Stimulated activated CD8-positive, alpha-beta memory T cell treated with anti-CD3 and anti-CD28 coated beads, Interleukin-2, amount 100 ng/mL, for 1 hour (primary cell): ENCODE results near the gene DLG2.
"Not testable (repeated sequence)": the region's sequence is repeated elsewhere in the genome, so short reads cannot be mapped to it uniquely, and the experiment has no call there.

Experiments used
- DNase-seq, 2 donors: peaks; one replicate each; pipeline ENCODE4 v3.0.0-alpha.2; 2020; ENCODE audit warnings: low read depth in 2 of 2

The DLG2 gene

GRCh38 chr11:85021058-85021457 is 606.1 kb downstream of the DLG2 start:
- no peak for DNase-seq

DNA sequence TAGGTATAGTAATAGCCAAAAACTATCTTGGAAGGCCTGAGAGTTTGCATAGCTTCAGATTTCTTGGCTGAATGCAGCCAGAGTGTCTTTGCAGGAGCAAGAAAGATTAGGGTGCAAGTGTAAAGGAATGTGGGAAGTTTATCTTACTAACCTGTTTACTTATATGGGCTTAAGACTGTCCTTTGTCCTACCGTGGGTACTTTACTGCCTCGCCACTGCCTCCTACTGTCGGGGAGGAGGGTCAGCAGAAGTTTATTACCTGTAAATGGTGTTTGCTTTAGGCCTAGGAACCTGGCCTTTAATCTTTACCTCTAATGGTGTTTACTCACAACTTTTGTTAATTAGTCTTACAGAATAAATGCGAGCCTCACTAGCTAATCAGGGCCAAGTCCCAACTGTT is 633.8 kb downstream of the DLG2 start:
- DNase-seq, result no peak

DNA sequence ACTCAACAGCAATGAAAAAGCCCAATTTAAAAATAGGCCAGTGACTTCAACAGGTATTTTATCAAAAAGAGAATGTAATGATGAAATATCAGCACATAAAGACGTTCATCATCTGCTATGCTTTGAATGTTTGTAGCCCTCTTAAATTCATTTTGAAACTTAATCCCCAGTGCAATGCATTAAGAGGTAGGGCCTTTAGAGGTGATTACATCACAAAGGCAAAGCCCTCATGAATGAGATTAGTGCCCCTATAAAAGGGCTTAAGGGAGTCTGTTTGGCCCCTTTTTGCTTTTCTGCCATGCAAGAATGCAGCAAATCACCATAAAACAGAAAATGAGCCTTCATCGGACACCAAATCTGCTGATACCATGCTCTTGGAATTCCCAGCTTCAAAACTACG is 637.0 kb downstream of the DLG2 start:
- no peak for DNase-seq

DNA sequence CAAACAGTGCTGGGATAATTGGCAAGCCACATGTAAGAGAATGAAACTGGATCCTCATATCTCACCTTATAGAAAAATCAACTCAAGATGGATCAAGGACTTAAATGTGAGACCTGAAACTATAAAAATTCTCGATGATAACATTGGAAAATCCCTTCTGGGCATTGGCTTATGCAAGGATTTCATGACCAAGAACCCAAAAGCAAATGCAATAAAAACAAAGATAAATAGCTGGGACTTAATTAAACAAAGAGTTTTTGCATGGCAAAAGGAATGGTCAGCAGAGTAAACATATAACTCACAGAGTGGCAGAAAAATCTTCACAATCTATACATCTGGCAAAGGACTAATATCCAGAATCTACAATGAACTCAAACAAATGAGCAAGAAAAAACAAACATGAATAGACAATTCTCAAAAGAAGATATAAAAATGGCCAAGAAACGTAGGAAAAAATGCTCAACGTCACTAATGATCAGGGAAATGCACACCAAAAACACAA is 639.4 kb downstream of the DLG2 start:
- not testable (repeated sequence) for DNase-seq

- no peak for DNase-seq
Observed at GRCh38 chr11:84981301-84981700, 645.8 kb downstream of the DLG2 start.

- DNase-seq, result no peak
Observed at GRCh38 chr11:84969103-84969502, 658.0 kb downstream of the DLG2 start.

DNA sequence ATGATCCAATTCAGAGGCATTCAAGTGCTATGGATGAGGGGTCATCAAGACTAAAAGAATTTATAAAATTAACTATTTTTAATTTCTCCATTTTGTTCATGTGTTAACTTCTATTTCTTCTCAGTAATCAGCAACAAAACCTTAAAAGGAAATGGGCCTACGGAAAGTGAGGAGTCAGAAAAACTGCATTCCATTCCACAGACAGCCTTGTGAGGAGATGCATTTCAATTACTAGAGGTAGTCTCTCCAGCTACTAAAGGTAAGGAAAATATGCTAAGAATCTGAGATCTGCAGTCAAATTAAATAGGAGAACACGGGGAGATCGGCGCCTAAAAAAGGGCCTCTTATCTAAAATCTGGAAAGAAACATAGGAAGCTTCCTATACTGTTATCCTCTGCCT is 661.7 kb downstream of the DLG2 start:
- no peak for DNase-seq

DNA sequence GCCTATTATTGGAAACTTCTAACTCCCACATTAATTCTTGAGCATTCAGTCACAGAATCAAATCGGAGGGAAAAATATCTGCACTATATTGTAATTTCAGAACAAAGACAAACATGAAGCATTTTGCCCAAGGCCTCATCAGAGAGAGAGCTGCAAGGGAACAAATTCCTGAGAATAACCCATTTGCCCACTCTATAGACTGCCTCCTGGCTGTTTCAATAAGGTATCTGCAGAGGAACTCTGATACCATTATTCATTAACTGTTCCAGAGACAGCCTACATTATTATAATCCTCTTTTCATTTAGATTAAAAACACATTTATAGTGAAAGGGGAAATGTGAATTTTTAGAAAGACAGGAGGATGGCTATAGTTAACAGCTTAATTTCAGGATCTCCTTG is 663.9 kb downstream of the DLG2 start:
- DNase-seq, result no peak

- DNase-seq, result no peak
Observed at GRCh38 chr11:84962018-84962417, 665.1 kb downstream of the DLG2 start.

GRCh38 chr11:84958295-84958694 is 668.8 kb downstream of the DLG2 start:
- no peak for DNase-seq

- DNase-seq, result no peak
Observed at GRCh38 chr11:84950569-84951270, 676.4 kb downstream of the DLG2 start.

DNA sequence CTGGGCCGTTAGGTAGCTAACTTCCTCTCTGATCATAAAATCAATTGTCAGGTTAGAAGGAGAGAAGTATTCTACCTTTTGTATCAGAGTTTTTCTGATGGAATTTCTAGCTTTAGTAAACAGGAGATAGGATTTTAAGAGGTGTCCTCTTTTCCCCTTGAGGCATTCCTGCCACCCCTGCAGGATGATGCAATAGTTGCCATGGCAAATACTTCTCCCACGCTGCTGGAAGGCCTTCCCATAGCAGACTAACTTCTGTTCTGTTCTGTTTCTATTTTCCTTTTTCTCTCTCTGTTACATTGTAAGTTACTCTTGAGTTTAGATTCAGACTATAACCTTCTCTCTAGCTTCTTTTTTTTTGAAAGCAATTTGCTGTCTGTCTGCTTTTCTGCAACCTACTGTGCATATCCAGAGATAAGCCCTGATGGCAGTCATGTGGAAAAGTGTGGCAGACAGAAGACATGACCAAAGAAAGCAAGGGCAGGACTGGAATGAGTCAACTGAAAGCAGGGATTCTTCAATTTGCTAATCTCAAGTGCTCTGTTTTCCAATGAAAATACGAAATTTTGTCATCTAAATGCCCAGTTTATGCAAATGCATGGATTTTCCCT is 679.1 kb downstream of the DLG2 start:
- DNase-seq, result no peak

DNA sequence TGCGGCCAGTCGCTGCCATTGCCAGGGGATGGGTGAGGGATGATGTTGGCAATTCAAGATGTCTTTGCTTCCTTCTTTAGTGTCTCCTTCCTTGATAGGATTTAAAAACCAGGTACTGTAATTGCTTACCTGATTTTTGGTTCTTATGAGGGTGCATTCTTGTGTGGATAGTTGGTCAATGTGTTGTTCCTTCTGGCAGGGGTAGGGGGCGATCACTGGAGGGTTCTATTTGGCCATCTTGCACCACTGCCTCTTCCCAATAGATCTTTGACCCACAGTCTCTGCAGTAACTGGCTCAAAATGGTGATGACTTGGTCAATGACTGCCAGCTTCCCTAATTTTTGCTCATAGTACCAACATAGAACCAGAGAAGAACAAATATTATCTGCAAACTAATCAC is 680.1 kb downstream of the DLG2 start:
- no peak for DNase-seq

GRCh38 chr11:84930863-84931262 is 696.3 kb downstream of the DLG2 start:
- no peak for DNase-seq

- DNase-seq, result no peak
Observed at GRCh38 chr11:84929738-84930137, 697.4 kb downstream of the DLG2 start.

GRCh38 chr11:84924154-84924692 is 702.9 kb downstream of the DLG2 start:
- no peak for DNase-seq

DNA sequence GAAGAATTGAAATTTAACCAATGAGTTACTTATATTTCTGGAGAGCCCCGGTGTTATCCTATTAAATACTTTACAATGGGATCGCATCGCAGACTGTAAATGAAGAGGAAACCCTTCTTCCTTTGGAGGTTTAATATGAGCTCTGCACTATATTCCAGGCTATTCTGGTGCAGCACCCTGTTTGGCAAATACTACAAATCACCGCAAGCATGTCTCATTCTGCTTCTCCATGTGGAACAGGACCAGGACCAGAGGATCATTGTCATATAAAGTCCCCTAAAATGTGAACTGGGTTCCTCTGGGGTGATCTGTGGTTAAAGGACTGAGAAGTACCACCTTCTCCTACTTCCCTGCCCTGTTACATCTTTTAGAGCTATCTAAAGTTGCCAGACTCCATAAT is 703.7 kb downstream of the DLG2 start:
- no peak for DNase-seq

- no peak for DNase-seq
Observed at GRCh38 chr11:84922836-84923235, 704.3 kb downstream of the DLG2 start.

DNA sequence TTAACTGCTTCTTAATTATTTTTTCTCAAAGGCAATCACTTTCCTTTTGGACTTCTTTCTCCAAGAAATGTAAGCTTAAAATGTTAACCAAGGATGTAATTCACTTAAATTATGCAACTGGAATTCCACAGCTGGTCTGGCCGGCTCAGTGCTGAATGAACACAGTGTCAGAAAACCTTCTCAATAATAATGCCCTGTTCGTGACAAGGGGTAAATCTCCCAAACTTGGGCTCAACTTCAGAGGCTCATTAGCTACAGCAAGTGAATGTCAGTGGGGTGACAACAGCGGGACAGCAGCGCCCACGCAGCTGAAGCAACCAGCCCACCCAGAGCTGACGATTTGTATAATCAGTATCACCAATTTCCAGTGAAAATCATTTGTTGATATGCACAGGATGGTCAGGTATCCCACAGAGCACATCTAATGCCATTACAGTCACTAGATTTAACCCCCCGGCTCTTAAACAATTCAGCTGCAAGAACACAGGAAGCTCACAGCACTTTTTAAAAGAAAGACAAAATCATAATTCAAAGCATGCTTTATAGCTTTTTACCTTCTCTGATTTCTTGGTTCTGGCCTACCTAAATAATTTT is 704.8 kb downstream of the DLG2 start:
- DNase-seq, result no peak

DNA sequence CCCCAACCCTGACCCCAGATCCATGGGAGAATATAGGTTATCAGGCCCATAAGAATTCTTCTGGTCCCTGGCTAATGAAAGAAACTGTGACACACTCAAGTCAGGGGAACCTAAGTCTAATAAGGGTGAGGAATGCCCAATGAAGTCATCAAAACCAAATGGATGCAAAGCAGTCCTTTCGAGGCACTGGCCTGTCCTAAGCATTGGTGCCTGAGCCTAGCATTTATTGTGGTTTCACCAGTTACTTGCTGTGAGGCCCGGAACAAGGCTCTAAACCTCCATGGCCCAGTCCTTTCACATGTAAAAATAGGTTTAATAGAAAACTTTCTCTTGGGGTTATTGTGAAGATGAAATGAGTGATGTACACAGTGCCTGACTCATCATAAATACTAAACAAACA is 712.6 kb downstream of the DLG2 start:
- DNase-seq, result no peak

- no peak for DNase-seq
Observed at GRCh38 chr11:84909740-84910139, 717.4 kb downstream of the DLG2 start.

DNA sequence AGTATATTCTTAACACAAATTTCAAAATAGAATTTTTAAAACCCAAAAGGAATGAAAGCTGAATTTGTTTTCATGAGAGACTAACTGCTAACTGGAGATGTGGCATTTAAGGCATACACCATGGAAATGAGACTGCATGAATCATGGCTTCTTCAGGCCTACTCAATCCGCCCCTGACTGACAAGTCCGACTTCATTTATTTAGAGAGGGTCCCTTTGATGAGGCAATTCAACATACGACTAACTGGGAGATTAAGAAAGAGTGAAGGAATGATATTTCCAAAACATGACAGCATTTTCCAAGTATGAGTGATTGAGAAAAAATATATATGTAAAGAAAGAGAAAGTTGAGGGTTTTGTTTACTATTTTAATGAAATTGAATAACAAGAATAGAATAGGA is 720.1 kb downstream of the DLG2 start:
- no peak for DNase-seq

DNA sequence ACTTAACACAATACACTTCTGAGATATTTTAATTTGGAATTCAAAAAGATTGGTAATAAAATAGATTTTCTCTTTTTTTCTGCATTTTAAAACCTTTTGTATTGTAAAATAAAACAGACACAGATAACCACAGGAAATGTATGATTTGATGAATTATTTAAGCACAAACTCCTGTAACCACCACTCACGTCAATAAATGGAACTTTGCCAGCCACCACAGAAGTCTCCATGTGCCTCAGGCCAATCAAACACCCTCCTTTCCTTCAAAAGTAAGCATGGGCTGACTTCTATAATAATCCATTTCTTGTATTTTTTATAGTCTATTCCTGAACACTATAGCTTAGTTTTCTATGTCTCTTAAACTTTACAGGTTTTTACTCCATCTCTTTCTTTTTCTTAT is 721.7 kb downstream of the DLG2 start:
- no peak for DNase-seq
